HG03108 (cell line): Measurements from ENCODE around the gene RASSF10.

ENCODE experiments used
- ATAC-seq: cut with Tn5 transposase; IDR thresholded peaks from one replicate; pipeline ENCODE4 v1.9.1; 2021; ENCODE audit warnings: moderate library complexity; ENCODE audit not compliant: unreplicated experiment

Gene RASSF10

GRCh38 chr11:13008625-13009475, at the start of gene RASSF10:
RASSF10 (plus strand) TSS chr11:13009316; CDS start chr11:13009577, 261 bp downstream.
- peak; percentile 51 for ATAC-seq

DNA sequence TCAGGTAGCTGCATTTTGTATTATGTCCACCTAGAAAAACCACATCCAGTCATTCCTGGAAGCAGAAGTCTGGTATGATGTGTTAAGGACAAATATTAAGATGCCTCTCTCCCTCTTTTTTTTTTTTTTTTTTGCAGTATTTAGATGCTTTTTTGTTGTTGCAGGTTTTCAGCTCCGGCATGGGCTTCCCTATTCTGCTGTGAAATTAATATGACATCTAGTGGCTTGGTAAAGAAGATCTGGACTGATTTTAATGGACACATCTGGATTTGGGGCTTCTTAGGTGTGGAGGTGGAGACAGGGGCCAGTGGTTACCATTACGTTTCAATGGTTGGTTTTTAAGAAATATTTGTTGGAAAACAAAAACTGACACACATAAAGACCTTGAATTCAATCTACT, 47.5 kb upstream of the RASSF10 start:
- no peak for ATAC-seq

DNA sequence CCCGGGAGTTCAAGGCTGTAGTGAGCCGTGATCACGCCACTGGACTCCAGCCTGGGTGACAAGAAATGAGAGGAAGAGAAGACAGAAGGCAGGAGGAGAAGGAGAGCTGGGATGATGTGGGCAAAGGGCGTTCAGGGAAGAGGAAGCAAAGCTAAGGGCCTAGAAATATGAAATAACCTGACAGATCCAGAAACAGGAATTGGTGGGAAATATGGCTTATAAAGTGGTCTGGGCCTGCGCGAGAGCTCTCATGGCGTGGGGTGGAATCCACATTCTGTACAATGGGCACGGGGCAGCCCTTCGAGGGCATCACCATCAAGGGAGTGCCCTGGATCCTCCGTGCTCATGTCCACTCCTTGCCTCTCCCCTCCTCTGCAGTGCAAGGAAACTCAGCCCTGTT, 46.8 kb upstream of the RASSF10 start:
- ATAC-seq = no peak

DNA sequence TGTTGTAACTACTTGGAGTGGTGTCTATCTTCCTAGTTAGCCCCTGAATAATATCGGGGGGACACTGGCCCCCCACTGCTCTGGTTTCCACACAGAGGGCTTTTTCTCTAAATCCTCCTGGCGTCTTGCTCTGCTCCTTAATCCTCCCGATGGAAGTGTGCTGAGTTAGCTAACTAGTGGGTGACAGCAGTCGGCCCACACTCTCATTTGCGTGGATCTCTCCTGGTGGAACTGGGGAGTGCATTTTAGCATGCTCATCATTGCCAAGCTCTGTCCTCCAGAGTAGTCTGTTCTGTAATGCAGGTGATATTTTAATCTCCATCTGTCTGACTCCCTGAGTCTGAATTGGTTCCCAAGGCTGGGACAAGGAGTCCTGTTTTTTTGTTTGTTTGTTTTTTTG, 46.1 kb upstream of the RASSF10 start:
- no peak for ATAC-seq

- peak; percentile 47 for ATAC-seq
These were observed 45.2 kb upstream of the RASSF10 start for GRCh38 chr11:12963792-12964536.

DNA sequence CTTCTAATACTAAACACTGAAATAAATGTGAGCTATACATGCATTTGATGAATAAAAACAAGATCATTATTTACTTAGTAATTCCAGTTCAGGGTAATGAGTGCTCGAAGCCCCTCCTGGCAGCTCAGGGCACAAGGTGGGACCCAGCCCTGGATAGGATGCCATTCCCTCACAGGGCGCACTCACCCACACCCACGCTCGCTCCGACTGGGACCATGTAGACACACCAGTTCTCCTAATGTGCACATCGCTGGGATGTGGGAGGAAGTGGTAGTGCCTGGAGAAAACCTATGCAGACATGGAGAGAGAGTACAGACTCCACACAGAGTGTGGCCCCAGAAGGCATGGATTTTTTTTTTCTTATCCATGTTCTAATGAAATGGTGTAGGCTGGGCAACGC, 44.5 kb upstream of the RASSF10 start:
- ATAC-seq = no peak

DNA sequence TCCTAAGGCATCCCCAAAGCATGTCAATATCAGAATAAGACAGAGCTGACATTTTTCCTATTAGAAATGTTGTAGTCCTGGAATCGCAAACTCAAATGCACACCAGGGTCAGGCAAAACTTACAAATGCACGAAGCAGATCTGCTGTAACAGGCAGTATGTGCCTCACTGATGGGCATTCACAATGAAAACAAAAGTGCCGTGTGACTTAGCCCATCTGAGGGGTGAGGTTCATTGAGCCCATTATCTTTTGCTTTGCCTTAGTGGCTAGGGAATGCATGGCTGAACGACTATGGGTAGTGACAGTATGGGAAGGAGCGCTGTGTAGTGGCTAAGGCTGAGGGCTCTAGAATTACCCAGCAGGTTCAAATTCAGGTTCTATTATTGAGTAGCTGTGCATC, 43.1 kb upstream of the RASSF10 start:
- no peak for ATAC-seq

DNA sequence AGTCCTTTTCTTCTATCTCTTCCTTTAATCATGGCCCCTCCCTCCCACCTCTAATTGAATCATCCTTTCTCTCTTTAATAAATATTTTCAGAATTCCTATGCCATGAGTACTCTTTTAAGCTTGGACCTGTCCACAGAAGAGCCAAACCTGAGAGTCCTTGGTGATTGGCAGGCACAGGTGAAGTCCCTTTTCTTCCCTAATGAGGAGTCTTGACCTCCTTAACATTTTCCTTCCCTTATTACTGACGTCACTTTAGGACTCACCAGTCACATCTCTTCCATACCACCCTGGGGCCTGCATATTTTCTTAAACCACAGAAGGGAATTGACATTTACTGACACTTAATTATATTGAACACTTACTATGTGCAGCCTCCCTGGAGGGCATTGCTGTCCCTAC, 41.0 kb upstream of the RASSF10 start:
- no peak for ATAC-seq

GRCh38 chr11:12968826-12969225, 40.3 kb upstream of the RASSF10 start:
- no peak for ATAC-seq

DNA sequence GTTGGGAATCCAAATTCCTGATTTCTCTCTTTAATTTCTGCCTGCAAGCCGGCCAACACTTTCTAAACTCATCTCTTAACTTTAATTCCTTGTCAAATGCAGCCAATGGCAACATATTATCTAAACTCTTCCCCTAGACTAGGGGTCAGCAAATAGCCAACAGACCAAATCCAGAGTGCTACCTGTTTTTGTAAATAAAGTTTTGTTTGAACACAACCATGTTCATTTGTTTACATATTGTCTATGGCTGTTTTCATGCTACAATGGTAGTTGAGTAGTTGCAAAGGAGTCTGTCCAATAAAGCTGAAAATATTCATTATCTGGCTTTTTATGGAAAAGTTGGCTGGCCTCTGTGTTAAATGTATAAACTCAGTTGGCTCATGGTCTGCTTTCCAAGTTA, 37.2 kb upstream of the RASSF10 start:
- no peak for ATAC-seq

DNA sequence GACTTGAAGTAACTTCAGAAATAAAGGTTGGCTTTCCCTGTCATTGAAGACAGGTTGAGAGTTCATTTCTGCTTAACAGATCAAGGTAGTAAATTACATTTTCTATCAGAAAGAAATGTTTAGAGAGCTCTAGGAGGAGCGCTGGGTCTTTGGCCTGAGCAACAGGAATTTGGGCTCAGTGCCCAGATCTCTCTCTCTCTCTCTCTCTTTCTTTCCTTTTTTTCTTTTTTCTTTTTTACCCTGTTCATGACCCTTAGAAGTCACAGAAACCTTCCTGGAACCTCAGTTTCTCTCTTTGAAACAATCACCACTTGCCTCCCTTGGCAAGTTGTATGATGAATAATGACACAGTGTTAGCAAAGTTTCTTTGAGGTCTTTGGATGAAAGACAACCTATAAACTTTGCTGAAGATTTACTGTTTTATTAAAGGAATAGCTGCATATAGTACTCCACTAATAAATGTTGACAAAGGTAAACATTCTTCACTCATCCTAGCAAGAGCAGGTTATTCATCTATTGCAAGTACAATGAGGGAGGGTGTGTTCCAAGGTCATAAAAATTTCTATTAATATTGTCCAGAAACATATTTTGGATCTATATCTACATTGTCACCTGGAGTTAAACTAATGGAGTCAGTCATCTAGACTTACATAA, 35.5 kb upstream of the RASSF10 start:
- no peak for ATAC-seq

DNA sequence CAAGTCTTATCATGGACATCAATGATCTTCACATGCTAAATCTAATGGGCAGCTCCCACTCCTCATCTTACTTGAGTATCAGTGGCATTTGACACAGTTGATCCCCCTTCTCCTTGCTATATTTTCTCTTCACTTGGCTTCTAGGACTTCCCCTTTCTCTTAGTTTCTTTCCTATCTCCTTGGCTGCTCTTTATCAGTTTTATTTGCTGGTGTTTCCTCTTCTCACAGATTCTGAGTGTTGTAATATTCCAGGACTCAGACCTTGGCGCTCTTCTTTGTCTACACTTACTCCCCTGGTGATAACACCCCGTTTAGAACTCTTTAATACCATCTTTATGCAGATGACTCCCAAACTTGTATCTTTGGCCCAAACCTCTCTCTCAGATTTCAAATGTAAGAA, 33.9 kb upstream of the RASSF10 start:
- ATAC-seq = no peak

DNA sequence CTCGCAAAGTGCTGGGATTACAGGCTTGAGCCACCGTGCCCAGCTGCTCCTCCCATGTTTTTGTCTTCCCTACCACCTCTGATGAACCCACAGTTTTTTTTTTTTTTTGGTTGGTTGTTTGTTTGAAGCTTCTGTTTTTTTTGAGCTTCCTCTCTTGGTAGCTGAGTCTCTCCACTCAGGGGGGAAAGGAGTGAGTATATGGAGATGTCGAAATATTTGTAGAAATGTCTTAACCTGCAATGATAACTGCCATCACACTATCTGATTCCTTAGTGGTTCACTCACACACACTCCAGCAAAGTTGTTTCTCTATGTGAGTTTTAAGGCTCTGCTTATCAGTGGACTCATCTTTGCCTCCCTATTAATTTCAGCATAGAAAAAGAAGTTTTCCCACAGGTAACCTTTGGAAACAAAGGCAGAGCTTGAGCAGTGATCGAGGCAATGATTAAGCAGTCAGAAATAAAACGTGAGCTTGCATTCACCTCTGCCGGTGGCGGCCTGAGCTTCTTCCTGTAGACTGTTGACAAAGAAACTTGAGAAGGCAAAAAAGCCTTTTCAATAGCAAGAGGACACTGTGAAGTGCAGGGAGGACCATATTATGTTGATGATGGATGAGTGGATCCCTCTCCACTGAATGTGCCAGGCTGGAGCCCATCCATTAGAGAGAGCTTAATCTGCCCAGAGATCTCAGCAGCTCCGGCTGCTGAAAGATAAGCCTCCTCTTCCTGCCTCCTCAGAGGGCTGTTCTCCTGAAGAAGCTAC, 29.0 kb upstream of the RASSF10 start:
- ATAC-seq = no peak

DNA sequence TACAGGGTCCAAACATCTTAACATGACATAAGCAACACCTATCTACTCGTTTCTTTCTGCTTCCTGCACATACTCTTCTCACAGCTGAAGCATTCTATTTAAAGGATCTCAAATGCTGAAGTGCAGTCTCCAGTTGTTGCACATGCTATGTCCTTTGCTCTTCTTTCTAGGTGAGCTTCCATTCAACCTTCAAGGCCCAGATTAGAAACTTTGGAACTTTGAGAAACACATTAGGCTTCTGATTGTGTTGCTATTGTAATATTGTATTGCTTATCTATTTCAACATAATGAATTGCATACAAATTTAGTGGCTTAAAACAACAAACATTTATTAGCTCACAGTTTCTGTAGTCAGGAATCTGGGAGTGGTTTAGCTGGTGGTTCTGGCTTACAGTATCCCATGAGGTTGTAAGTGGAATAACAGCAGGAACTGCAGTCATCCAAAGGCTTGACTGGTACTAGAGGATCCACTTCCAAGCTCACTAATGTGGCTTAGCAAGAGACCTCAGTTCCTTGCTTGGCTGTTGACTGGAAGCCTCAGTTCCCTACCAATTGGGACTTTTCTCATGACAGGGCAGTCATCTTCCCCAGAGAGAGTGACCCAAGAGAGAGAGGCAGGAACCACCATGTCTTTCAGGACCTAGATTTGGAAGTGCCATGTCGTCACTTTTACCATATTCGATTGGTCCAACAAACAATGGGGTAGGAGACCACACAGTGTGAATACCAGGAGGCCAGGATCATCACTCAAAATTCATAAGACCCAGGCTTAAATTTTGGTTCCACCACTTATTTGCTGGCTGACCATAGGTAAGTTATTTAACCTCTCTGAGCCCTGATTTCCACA, 27.2 kb upstream of the RASSF10 start:
- ATAC-seq = no peak

DNA sequence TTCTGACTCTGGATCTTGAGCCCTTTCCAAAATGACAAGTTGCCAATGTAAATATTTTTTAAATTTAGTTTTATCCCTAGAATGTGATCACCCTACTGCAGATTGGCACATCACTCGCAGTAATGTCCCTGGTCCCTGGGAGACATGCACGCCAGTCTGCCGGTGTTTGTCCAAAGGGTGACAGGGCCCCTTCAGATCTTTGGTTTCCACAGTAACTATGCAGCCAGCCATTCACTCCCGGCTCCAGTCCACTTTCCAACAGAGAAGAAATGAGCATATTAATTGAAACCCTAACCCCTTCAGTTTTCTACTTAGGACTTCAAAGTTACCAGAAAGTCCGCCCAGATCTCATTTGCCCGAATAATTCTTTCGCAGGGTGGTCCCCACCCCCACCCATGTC, 25.8 kb upstream of the RASSF10 start:
- no peak for ATAC-seq

- no peak for ATAC-seq
These were observed 22.8 kb upstream of the RASSF10 start for GRCh38 chr11:12986194-12986898.

GRCh38 chr11:12989428-12990161, 19.5 kb upstream of the RASSF10 start:
- ATAC-seq = no peak

- no peak for ATAC-seq
These were observed 19.0 kb upstream of the RASSF10 start for GRCh38 chr11:12990162-12990480.

GRCh38 chr11:12991426-12991825, 17.7 kb upstream of the RASSF10 start:
- ATAC-seq = no peak
